ENCODE data around the gene CREB5.

Gene CREB5

DNA sequence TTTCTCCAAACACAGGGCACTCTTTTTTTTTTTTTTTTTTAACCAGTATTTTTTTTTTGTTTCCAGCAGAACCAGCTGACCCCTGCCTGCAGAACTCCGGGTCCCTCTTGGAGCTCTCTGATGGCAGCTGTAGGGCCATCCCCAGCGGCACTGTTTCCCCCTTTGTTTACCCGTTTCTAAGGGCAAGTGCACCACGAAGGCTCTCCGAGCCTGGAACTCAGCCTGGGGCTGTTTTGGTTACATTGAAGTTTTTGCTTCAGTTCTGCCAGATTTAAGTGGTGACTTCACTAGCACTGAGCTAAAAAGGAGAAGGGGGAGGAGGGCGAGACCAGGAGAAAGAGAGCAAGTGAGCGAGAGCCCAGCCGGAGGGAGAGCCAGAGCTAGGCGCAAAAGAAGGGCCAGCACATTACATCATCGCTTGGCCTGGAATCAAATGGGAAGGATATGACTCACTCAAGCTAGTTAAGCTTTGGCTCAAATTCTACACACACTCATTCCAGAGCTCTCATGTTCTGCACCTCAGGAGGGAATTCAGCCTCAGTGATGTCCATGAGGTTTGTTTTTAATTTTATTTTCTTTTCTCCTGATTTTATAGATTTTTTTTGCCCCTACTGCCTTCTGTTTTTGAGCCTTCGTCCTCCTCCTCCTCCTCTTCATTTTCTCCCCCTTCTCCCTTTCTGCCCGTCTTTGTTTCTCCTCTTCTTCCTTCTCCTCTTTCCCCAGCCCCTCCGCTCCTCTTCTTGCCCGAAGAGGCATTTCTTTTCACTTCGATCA, 273.5 kb downstream of the CREB5 start:
- no peak for DNase-seq (ENCODE audit: low read depth)

DNA sequence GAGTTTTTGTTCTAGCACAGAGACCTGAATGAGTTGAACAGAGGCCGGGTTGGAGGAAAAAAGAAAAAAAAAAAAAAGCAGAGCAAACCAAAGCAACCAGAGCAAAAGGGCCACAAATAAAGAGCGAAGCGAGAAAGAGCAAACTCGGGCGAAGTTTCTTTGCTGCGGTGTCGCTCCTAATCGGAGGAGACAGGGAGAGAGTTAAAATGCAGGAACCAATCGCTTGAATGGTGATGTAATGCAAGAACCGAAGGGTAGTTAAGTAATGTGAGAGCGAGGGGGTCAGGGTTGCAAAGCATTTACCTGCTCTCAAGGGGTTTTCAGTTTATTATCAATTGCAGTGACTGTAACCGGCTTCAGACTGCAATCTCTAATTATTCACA, 274.1 kb downstream of the CREB5 start:
- DNase-seq (ENCODE audit: low read depth), result no peak

DNA sequence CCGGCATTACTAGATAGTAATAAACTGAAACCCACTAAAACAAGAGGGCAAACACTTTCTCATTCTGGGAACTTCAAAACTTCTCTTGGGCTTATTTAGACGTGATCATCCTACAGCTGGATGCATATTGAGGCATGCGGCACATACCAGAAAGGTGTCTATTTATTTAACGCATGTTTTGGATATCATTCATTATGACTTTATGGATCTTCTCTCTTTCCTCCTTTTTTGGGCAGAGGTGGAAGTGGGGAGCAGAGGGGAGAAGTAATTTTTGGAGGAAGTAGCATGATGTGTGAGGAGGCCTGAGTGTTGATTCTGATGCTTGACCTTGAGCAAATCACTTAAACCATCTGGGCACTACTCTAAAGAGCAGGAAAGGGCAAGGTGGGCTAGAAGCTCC, 275.2 kb downstream of the CREB5 start:
- DNase-seq (ENCODE audit: low read depth), result no peak

DNA sequence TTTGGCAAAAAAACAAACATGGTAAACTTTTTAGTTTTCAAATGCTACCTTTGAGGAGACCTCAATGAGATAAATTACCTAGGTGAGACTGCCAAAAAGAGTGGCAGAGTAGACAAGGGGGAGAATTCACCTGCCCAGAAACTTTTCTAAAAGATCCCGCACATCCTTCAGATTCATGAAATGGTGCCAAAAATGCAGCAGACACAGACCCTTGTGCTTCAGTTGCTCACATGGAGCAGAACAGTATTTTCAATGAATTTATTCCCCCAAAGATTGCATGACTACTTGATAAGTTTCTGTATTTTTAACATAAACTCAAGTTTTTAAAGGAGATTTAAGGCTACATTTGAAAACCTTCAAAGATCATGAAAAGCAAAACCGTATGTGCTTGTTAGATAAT, 275.9 kb downstream of the CREB5 start:
- no peak for DNase-seq (ENCODE audit: low read depth)

DNA sequence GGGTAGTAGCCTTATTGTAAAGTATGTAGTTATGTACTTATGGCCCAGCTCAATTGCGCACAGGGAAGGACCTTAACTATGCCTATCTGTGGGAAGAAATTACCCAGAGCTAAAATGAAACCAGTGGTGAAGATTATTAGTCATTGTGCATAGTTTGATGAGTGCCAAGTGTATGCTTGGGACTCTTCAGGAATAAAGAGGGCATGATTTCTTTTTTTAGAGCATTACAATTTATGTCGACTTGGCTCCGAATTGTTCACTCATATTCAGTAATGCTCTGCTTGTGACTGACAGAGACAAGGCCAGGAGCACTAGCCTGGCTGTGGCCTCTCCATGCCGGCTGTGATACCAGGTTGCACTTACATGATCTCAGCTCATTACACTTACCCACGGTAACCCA, 276.3 kb downstream of the CREB5 start:
- DNase-seq (ENCODE audit: low read depth), result no peak

DNA sequence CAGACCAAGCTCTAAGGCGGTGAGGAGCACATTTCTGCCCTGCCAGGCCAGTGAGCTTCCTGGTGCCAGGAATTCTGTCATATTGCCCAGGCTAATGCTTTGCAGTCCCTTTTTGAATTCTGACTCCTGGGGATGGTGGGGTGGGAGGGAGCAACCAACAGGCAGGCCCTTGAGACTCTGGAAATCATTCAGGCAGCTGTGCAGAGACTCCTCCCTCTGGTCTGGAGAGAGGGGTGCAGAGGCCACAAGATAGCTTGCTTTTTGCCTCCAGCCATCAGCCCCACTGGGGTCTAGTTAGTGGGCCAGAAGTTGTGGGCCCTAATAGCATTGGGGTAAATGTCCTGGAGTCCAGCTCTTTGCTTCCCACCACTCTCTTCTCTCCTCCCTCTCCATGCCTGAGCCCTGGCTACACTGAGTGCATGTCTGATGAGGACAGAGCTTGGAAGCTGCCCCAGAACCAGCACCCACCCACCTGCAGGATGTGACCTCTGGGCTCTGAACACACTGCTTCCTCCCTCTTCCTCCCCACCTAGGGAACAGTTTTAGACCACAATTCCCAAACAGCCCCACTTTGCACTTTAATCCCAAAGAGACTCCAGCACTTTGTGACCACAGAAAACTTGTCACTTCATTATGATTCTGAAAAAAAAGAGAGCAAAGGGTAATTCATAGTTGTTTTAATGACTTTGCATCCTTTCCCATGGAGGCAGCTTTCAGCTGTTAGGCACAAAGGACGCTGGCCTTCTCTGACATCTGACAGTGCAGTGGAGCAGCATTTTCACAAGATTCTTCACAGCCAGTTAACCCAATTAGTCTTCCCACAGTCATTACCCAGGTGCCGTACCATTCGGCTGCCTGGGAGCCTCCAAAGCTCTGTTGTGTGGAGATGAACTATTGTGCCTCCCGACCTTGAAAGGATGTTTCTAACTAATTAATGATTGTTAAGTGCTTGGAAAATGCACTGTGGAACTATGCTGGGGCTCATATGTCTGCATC, 283.3 kb downstream of the CREB5 start:
- no peak for DNase-seq (ENCODE audit: low read depth)

DNA sequence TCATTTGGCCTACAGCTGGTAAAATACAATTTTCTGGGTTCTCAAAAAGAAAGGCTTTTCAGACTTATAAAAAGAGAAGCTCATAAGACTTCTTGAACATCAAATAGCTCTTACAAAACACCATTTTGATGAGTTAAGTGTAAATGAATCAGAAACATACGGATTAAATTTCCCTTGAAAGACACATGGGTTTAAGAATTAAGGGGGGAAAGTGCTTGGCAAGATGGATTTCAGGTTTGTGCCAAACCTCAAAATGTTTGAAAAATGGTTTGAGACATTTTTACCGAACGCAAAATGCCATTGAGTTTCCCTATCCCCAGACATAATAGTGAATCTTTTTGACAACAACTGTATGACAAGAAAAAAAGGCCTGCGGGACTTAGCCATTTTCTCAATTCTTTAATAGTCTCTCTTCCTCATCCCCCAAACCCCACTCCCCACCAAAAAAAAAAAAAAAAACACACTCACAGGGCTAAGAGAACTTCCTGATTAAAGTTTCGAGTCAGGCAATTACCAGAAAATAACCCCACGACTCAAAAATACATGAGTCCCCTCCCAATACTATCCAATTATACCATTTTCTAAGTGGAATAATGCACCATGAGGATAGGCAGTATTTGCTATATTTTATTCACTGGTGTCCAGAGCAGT, 285.7 kb downstream of the CREB5 start:
- DNase-seq (ENCODE audit: low read depth), result no peak

DNA sequence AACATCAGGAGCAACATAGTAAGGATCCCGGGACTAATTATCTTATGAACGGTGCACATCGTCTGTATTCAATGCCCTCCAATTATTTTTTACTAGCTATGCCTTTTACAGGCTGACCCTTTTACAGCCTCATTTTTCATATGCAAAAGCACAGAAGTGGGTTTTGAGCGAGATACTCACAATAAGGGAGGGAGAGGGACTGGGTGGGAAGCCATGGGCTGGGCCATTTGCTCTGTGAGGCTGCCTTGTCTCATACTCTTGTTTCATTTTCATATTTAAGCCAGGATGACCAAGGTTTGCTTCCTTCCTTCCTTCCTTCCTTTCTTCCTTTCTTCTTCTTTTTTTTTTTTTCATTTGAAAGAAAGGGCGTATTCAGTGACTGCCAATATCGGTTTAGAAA, 286.5 kb downstream of the CREB5 start:
- no peak for DNase-seq (ENCODE audit: low read depth)

DNA sequence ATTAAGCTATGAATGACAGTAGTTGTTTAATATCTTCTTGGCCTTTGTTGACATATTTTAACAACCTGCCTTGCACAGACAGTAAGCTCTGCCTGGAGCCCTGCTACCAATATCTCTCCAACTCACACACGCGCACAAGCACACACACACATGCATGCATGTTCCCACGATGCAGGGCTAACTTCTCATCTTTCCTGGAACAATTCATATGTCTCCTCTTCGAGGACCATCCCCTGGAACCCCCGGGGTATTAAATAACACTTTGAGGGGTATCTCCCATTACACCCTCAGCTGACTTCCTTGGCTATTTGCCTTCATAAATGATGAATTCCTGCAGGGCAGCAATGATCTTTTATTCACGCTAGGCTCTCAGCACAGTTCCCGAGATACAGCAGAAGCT, 287.8 kb downstream of the CREB5 start:
- no peak for DNase-seq (ENCODE audit: low read depth)

DNA sequence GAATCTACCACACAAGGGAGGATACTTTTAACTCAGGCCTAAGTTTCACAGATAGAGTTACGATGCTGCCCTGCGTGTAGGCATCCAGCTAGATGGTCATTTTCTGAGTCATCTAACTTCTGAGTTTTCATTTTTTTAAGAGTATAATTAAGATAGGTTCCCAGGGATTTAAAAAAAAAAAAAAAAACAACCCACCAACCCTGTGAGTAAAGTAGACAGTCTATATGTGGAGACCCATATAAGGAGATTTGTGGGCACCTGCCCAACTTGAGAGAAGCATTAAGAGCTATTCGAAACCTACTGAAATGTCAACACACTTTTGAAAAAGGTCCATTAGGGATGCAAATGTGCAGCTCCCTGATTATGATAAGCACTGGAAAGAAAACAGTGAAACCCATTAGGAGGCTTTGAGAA, 288.5 kb downstream of the CREB5 start:
- DNase-seq (ENCODE audit: low read depth), result no peak

DNA sequence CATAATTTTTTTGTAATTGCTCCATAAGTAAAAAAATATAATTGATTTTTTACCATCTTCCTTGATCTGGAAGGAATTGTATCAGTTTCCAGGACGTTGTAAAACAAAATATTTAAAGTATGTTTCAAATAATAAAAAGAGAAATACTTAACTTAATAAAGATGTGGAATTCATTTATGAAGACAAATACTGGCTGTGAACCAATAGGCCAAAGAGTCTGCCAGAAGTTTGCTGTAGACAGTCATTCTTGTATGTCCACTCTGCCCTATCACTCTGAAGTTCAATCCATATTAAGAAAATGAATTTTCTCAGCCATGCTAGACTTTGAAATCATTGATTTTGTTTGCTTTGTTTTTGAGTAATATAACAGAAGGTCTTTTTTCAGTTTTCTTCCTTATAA, 289.4 kb downstream of the CREB5 start:
- no peak for DNase-seq (ENCODE audit: low read depth)

DNA sequence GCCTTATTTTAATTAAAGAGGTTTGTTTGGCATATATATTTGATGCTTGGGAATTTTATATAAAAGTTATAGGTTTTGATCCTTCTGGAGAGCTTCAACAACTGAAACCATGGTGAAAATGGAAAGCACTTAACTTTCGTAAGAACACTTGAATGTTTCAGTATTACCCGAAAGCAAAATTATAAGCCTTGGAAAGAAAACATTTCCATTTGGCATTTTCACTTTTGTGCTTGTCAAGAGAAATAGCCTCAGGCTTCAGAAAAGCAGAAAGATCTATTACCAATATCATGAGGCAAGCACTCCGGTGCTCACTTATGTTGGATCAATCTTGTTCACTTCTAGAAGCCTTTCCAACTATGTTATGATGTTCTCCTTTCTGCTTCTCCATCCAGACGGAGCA, 289.9 kb downstream of the CREB5 start:
- no peak for DNase-seq (ENCODE audit: low read depth)

DNA sequence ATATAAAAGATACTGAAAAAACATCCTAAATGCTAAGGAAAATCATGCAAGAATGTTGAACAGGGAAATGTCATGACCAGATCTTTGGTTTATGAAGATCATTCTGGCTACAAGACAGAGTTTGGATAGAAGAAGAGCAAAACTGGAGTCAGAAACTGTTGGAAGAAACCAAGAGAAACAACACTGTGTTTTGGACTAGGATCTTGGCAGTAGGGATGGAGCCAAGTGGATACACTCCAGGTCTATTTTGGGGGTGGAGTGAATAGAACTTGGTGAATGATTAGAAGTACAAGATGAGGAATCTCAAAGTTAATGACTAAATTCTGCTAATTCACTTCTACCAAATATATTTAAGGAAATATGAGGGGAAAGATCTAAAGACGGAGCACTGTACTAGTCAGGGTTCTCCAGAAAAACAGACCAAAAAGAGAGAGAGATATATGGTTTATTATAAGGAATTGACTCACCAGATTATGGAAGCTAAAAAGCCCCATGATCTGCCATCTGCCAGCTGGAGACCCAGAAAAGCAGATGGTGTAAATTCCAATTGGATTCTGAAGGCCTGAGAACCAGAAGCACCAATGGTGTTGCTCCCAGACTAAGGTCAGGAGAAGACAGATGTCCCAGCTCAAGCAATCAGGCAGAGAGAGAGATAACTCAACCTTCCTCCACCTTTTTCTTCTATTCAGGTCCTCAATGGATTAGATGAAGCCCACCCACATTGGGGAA, 290.9 kb downstream of the CREB5 start:
- no peak for DNase-seq (ENCODE audit: low read depth)

DNA sequence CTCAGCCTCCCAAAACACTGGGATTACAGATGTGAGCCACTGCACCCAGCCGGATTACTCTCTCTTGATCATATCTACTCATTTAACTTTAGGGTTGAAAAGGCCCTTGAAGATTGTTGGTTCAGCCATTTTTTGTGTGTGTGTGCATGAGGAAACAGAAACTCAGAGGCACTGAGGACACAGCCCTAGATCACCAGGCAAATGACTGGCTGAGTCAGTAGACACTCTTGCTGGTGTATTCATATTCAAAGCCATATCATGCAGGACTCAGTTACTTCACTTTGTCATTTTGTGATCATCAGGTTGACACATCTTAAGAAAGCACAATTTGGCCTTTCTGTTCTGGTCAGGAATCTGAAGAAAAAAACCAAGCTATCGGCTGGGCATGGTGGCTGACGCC, 292.4 kb downstream of the CREB5 start:
- no peak for DNase-seq (ENCODE audit: low read depth)

DNA sequence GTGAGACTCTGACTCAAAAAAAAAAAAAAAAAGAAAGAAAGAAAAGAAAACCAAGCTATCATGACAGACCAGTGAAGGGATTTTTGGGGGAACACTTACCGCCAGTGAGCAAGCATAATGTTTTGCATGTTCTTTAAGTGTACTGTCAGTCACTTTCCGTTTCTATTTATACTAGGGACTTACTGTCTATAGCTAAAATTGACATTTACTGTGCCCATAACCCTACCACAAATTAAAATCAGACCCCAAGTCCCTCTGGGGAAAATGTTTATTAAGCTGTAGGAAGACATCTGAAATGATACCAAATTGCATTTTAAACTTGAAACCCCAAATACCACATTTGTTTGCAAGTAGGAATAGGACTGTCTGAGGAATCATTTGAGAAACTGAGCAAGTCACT, 293.0 kb downstream of the CREB5 start:
- no peak for DNase-seq (ENCODE audit: low read depth)

DNA sequence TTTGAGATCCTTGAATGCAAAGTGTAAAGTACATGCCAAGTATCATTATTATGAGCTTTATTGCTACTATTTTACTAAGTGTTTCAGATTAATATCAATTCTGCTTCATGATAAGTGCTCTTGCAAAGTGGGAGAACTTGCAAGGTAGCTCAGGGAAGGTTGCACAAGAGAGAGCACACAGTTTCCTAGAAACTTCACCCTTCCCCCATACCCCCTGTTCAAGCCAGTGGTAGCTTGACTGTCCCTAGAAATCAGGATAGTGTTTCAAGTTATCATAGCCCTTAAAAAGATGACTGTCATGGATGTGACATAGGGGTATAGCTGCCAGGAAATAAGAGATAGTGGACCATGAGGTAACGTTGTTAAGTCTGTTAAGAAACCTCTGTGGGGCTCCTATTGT, 294.3 kb downstream of the CREB5 start:
- DNase-seq (ENCODE audit: low read depth), result no peak

DNA sequence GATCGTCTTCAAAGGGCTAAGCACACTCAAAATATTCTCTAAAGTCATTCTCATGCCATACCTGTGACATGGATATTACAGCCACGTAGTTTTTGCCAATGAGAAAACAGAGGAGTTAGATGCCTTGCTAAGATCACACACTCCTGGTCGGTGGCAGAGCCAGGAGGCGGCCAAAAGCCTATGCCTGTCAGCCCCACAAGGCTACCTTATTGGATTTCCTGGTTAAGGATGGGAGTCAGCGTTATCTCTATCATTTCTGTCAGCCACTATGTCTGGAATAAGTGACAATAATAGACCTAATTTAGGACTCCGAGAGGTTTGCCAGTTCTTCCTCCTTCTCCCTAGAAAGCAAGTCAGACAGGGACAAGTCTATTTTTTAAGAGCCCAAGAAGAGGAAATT, 295.0 kb downstream of the CREB5 start:
- DNase-seq (ENCODE audit: low read depth), result no peak

DNA sequence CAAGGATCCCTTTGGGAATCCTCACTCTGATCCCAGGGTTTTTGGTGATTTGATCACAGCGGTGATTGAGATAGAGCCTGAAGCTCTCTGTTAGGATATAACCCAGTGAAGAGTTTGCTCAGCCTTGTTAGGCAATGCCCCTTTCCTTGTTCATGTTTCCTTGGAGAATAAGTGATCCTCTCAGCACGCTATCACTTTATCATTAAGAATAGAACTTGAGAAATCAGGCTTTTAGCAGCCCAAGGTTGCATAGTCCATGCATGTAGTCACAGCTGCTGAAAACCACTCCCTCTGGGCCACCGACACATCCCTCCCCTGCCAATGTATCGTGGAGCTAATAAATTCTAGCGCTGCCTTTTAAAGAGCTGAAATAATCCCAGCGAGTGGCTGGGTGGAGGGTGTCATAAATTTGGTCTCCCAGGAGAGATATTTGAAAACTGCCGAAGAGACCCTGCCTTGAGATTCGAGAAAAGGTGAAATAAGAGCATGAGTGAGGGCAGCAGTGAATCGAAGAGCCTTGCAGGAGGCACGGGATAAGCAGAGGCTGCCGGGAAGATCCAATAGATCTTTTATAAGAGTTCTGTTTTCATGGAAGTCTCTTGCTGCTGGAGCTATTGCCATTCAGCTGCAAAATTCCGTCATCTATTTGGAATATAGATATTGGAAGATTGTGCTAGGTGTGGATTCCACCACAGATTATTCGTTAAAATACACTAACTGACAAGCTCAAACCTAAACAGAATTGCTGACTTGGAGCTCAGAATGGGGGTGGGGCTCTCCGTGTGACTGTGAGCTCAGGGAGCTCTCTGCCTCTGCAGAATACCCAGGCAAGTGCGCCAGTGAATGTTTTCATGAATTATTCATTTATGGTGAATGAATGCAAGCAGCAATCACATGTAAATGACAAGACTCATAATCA, 296.0 kb downstream of the CREB5 start:
- DNase-seq (ENCODE audit: low read depth), result no peak

DNA sequence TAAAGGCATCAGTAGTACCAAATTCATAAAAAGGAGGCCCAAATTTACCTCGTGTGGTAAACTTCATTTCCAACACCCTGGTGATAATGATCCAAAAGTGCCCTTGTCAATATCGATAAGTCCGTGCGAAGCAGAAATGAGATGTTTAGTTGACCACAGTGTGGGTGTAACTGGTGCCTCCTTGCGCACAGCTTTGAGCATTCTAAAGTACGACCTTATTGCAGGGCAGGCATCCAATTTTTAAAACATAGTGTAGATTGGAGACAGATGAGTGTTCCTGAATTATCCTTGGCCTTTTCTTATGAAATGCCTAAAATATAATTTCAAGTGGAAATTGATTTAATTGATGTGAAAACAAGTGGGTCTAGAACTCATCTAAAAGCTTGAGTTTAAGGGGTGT, 297.4 kb downstream of the CREB5 start:
- no peak for DNase-seq (ENCODE audit: low read depth)

DNA sequence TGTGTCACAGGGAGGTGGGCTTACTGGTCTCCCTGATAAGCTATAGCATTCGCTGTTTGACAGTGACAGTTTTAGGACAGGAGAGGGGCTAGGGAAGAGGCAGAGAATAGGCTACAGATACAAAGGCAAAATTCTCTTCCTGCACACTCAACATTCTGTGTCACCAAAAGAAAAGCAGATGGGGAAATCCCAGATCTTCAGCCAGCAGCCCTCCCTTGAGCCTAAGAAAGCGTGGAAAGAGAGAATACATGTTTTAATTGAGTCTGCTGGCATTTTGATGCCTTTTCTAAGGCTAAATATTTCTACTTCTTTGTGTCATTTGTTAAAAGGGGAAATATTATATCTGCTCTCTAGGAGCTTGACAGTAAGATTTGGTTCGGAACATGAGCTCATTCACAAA, 298.8 kb downstream of the CREB5 start:
- no peak for DNase-seq (ENCODE audit: low read depth)
